GM18520 (cell line): ENCODE measurements around the gene GAK.

Experiments
- ATAC-seq: cut with Tn5 transposase; IDR thresholded peaks from one replicate; pipeline ENCODE4 v1.9.1; 2021; ENCODE audit not compliant: unreplicated experiment

Gene GAK

GRCh38 chr4:964346-965025, 32.4 kb upstream of the GAK start:
- no peak for ATAC-seq

- no peak for ATAC-seq
Measured at GRCh38 chr4:963276-964225, 31.4 kb upstream of the GAK start.

- no peak for ATAC-seq
Measured at GRCh38 chr4:962231-963208, 30.4 kb upstream of the GAK start.

DNA sequence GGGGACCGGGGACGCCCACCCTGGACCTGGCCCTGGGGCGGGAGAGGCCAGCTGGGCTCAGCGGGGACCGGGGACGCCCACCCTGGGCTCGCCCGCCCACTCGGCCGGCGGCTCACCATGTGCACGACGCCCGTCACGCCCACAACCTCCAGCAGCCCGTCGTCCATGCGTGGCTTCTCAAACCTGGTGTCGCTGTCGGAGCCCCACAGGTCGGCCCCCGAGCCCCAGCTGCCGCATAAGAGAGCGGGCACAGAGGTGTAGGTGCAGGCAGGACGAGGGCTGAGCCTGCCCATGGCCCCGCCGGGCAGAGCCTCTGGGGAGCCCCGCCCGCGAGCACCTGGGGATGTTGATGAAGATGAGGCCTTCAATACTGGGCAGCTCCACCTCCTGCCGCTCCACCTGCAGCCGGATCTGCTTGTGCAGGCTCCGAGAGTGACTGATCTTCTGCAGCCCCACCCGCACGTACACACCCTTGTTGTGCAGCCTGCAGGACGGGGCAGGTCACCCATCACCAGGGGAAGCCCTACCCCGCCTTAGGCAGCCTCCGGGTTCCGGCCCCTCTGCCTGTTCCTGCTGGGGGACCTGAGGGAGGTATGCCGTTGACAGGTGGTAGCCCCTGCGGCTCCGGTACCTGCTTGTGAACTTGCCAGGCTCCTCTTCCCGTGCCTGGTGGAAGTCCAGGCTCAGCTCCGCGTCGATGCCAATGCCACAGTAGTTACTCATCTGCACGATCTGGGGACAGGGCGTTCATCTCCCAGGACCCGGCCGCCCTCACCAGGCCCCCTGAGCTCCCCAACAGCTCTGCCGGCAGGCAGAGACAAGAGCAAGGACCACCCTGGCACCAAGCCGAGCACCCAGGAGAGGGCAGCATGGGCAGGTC, 29.5 kb upstream of the GAK start:
- no peak for ATAC-seq

DNA sequence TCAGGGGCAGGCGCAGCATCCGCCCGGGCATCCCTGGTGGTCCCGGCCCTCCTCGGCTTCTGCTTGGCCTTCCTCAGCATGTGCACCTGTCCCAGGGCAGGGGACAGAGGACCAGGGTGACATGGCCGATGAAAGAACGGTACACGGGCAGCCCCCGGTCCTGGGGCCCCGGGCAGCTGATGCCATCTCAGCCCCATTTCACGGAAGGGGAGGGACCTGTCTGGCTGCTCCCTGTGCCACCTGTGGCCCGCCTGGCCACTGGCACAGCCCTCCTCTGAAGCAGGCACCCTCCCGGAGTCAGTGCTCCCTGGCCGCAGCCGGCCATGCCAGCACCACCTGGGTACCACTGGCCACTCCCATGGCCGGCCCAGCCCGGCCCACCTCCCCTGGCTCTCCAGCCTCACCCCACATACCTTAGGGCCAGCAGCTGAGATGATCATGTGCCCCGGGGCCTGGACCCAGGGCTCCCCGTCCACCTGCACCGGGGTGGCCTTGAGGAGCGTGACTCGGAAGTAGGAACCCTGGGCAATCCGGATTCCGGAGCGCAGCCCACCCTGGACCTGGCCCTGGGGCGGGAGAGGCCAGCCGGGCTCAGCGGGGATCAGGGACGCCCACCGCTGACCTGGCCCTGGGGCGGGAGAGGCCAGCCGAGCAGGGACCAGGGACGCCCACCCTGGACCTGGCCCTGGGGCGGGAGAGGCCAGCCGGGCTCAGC, 28.7 kb upstream of the GAK start:
- no peak for ATAC-seq

- no peak for ATAC-seq
Measured at GRCh38 chr4:960140-960635, 28.1 kb upstream of the GAK start.

DNA sequence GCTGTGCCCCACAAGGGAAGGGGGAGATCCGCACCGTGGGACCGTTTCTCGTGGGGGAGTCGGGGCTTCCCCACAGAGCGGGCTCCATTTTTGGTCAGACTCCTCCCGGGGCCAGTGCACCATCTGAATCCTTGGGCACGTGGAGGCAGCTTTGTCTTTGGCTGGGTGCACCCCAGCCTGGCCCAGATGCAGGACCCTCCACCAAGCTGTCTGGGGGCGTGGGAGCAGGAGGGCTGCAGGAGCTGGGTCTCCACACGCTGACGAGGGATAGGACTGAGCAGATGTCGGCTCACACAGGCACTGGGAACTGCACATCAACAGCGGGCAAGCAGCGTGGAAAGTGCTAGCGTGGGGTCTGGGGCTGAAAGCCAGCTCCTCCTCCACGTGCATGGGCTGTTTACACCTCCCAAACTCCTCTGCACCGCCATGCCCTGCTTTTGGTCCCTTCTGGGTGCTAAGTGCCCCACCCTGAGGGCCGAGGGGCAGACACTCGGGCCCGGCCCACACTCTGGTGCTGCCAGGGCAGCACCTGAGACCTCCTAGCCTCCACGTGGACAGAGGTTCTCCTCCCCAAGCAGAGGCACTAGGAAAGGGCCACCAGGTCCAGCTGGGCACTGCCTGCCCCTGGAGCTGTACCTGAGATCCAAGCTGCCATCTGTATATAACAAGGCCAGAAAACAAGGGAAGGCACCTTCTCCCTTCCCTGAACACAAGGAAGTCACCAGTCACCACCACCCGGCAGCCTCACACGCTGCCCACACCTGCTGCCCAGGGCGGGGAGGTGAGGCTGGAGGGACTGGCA, 27.4 kb upstream of the GAK start:
- no peak for ATAC-seq

DNA sequence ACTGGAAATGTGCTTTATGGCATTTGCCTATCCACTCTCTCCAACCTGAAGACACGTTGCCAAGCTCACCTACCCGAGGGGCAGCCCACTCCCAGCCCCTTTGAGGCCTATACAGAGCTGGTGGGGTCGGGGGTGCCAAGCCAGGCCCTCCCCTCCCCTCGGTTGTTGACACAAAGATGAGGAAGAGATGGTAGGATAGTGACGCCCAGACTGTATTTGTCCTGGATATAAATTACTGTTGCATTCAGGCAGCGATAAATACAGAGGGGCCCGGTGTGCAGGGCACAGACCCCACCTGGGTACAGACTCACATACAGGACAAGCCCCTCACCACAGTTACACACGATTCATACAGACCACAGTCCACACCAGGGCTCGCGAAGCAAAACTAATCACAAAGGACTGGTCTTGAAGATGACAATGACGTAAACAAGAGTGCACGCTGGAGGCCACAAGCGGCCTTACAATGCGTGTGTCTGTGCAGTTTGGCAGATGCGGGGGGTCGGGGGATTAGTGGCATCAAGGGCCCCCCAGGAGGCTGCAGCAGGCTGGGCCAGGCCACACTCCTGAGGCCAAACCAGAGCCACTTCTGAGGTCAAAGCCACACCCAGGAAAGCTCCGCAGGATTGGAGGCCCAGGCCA, 26.7 kb upstream of the GAK start:
- no peak for ATAC-seq

DNA sequence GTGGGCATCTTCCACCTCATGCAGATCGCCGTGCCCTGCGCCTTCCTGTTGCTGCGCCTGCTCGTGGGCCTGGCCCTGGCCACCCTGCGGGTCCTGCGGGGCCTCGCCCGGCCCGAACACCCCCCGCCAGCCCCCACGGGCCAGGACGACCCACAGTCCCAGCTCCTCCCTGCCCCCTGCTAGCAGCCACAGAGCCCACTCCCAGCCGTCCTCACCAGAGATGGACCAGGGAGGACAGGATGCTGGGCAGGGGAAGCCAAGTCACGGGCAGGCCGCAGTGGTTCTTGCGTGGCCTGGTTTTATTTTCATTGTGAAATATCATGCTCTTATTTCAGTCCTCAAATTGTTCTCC, 26.2 kb upstream of the GAK start:
- ATAC-seq = no peak

- no peak for ATAC-seq
Measured at GRCh38 chr4:957581-958313, 25.6 kb upstream of the GAK start.

- no peak for ATAC-seq
Measured at GRCh38 chr4:957231-957580, 25.1 kb upstream of the GAK start.

DNA sequence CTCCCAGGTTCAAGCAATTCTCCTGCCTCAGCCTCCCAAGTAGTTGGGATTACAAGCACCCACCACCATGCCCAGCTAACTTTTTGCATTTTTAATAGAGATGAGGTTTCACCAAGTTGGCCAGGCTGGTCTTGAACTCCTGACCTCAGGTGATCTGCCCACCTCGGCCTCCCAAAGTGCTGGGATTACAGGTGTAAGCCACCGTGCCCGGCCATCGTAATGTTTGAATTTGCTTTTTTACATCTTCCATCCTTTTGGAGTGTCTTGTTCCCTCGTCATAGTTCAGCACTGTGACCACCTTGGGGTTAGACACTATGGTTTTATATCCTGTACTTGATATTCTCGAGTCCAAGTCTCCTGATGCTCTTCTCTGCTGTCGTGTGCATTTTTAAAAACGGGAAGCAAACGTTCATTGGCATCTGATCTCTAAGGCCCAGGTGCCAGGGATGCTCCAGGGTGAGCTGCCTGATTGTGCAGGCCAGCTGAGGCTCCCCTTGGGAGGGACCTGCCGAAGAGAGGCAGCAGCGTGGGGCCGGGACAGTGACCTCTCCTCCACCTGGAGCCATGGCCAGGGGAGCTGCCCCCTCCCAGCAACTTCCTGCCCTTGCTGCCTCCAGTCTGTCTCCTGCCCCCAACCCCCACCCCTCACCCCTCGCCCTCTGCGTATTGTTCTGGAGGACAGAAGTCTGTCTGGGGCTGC, 24.6 kb upstream of the GAK start:
- no peak for ATAC-seq

- no peak for ATAC-seq
Measured at GRCh38 chr4:955931-956381, 23.8 kb upstream of the GAK start.

DNA sequence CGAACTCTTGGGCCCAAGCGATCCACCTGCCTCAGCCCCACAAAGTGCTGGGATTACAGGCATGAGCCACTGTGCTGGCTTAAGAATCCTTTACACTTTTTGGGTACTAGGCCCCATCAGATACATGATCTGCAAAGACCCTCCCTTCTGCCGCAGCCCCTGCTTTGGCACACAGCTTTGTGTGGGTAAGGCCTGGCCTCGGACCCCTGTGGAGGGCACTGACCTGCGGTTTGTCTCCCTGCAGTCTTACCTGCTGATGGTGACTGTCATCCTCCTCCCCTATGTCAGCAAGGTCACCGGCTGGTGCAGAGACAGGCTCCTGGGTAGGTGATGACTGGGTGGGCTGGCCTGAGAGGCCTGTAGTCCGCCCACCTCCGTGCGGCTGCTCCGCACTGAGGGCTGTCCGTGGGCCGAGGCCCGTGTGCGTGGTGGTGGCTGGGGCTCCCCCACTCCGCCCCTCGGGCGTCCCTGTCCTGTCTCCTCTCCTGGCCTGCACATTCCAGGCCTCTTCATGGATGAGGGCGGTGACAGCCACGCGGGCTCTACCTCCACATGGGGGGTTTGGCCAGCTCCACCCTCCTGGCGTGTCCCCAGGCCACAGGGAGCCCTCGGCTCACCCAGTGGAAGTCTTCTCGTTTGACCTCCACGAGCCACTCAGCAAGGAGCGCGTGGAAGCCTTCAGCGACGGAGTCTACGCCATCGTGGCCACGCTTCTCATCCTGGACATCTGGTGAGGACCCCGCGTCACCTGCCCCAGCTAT, 23.2 kb upstream of the GAK start:
- ATAC-seq = no peak

DNA sequence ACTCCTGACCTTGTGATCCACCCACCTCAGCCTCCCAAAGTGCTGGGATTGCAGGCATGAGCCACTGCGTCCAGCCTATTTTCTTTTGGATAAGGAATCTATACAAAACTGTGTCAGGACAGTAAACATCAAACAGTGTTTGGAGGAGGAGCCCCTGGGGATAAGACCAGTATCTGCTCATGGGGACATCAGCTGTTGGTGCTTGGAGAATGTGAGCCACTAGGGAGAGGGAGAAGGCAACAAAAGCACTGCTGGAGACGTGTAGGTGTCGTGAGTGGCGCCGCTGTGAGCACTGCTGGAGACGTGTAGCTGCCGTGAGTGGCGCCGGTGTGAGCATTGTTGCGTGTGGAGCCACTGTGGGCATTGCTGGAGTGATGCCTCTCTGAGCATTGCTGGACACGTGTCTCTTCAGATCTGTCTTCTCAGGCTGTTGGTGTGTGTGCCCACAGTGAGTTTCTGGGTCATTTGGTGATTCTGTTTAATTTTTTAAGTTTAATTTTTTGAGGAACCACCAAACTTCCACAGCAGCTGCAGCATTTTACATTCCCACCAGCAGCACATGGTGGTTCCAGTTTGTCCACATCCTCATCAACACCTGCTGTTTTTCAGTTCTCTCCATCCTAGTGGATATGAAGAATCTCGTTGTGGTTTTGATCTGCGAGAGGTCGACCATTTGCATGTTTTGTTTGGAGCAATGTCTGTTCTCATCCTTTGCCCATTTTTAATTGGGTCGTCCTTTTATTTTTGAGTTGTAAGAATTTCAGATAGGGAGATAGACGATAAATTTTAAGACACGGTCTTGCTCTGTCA, 22.3 kb upstream of the GAK start:
- no peak for ATAC-seq
